ENCODE results near the gene ATG2A. TPM values are rescaled to one million over a fixed set of nuclear protein-coding genes. Genes with fewer than 3 reads are reported as not detected.

Gene ATG2A
- total RNA-seq, 2 donors from 2014 or later: 30.6 to 32.8 TPM

DNA sequence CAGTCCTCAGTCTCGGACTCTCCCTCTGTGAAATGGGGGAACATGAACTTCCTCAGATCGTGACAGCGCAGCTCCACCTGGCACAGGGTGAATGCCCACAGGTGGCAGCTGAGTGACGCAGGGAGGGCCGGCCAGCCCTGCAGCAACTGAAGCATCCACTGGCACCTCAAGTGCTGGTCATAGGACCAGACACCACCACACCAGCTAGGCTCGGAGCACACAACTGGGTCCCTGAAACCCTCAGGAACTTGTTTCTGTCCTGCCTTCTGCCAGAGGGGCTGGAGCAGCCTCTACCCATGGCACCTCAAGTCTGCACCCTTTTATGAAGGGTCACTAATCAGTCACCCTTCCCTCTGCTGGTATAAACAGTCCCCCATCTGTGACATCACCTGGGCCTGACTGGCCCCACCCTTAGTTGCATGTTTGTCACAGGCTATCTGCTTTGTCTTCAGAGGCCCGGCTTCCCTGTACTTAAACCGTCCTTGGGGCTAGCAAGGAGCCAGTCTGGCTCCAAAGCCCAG is 65.1 kb downstream of the ATG2A start:
- peak overlapping the region in 1 of 2 donors; percentile 23 for H3K9ac ChIP-seq (ENCODE audit: low read depth in 2 of 2, low read length in 2 of 2)
- no peaks in the 10 kb centered on the region for H3K9me3 ChIP-seq
- no peaks in the 10 kb centered on the region for H3K27me3 ChIP-seq
- no peak overlapping the region for H3K4me3 ChIP-seq
- intact Hi-C loops (cut with DNase I): no loop called here
- TF ChIP-seq, protein P1, sequence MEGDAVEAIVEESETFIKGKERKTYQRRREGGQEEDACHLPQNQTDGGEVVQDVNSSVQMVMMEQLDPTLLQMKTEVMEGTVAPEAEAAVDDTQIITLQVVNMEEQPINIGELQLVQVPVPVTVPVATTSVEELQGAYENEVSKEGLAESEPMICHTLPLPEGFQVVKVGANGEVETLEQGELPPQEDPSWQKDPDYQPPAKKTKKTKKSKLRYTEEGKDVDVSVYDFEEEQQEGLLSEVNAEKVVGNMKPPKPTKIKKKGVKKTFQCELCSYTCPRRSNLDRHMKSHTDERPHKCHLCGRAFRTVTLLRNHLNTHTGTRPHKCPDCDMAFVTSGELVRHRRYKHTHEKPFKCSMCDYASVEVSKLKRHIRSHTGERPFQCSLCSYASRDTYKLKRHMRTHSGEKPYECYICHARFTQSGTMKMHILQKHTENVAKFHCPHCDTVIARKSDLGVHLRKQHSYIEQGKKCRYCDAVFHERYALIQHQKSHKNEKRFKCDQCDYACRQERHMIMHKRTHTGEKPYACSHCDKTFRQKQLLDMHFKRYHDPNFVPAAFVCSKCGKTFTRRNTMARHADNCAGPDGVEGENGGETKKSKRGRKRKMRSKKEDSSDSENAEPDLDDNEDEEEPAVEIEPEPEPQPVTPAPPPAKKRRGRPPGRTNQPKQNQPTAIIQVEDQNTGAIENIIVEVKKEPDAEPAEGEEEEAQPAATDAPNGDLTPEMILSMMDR (IDR thresholded peaks at IDR 0.05): no peak
- H3K4me1 ChIP-seq: peaks cover 44% of the 10 kb centered on the region
- DNase-seq: no peak
- no peaks in the 10 kb centered on the region for H3K36me3 ChIP-seq
- H3K27ac ChIP-seq: peak overlapping the region; percentile 39

DNA sequence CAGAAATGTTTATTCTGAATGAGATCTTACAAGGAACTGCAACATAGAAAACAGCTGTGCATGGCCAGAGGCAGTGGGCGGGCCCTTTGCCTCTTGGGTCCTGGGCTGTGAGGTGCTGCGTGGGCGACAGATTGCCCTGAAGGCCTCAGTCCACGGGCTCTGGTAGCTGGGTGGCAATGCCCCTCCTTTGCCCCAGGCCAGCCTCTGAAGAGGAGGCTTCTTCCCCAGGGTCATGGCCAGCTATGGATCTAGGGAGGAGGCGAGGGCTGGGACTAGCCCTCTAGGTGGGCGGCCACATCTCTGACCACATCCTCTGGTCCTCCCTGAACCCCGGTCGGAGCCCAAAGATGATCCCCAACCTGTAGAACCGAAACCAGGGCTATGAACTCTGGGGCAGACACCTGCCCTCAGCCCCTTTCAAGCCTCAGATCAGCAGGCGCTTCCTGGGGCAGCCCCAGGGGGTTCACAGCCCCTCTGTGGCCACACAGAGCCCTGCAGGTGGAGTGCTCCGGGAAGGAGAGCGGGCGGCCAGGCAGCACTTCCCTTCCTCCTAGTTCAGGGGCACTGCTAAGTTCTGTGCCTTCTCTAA is 65.9 kb downstream of the ATG2A start:
- H3K27me3 ChIP-seq: no peaks in the 10 kb centered on the region
- H3K36me3 ChIP-seq: no peaks in the 10 kb centered on the region
- DNase-seq: no peak
- intact Hi-C loops (cut with DNase I): no loop called here
- H3K4me1 ChIP-seq: peaks cover 36% of the 10 kb centered on the region
- TF ChIP-seq, protein P1 (IDR thresholded peaks at IDR 0.05): no peak
- H3K4me3 ChIP-seq: no peak overlapping the region
- no peaks in the 10 kb centered on the region for H3K9me3 ChIP-seq
- H3K27ac ChIP-seq: peak overlapping the region; percentile 39
- peak overlapping the region; percentile 8 to 23 for H3K9ac ChIP-seq (ENCODE audit: low read depth in 2 of 2, low read length in 2 of 2)

DNA sequence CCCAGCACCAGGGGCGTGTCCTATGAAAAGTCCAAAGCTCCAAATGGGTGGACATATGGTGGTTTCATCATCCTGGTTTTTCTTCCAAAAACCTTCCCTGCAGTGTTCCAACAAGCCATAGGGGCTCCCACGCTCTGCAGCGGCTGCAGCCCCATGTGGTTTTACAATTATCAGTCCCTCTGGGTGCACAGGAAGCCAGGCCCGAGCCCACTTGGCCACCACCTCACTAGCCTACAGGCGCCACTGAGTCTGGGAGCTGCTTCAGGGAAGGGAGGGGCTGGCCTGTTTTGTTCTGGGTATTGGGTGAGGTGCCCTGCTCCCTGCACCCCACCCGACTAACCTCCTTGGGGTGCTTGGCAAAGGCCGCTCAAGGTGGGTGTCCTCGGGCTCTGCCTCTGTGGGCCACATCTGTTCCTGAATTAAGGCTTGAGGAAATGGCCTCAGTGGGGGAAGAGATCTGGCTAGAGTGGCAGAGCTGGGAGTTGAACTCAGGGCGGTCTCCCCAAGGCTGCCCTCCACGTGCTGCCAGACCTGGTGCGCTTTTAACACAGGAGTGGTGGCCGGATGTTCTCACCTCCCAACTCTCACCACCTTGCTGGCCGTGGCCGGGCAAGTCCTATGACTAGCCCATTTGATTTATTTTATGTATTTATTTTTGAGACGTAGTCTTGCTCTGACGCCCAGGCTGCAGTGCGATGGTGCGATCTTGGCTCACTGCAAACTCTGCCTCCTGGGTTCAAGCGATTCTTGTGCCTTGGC is 67.2 kb downstream of the ATG2A start:
- no peak overlapping the region for H3K4me3 ChIP-seq
- H3K27me3 ChIP-seq: no peaks in the 10 kb centered on the region
- no peak for DNase-seq
- no peaks in the 10 kb centered on the region for H3K36me3 ChIP-seq
- intact Hi-C loops (cut with DNase I): loop anchor here (5.0 to 10.0 kb wide), 3 partner anchors 148 to 268 kb away; partner anchors contain the start of genes BATF2, CDCA5, ZFPL1 and ZNHIT2
- no peaks in the 10 kb centered on the region for H3K9me3 ChIP-seq
- no peak overlapping the region for H3K9ac ChIP-seq (ENCODE audit: low read depth in 2 of 2, low read length in 2 of 2)
- TF ChIP-seq, protein P1 (IDR thresholded peaks at IDR 0.05): no peak
- H3K27ac ChIP-seq: no peak overlapping the region
- peaks cover 25% of the 10 kb centered on the region for H3K4me1 ChIP-seq

DNA sequence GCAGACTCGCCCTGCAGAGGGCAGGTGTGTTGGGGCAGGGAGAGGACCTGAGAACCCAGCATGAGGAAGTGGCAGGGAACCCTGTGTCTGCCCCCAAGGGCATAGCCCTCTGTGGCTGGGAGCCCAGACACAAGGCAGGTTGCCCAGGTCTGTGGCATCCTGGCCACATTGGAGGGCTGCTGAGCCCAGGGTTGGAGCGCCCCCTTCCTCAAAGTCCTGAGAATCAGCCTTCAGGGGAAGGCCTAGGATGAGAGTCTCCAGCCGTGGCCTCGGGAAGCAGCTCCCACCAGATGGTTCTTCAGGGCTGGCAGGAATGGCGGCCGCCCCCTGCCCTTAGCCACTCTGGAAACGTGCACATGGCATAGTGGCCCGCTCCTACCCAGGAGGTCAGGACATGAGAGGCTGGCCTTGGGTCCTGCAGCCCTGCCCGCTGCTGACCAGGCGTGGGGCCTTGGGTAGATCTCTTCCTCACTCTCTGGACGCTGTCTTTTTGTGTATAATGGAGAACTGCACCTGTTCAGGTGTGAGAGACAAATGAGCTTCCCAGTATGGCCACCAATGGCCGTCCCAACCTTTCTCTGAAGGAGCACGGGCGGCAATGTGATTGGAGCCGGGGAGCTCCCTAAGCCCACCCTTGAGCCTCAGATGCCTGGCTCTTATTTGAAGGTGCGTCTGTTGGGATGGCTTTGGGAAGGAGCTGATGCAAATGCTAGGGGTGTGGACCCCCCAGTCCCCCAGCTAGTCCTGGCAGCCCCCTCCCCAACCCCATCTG is 68.0 kb downstream of the ATG2A start:
- Histone ChIP-seq H3K27me3 (no peaks in the 10 kb centered on the region), H3K9ac (ENCODE audit: low read depth in 2 of 2, low read length in 2 of 2) (peak overlapping the region; percentile 51 to 78), H3K36me3 (no peaks in the 10 kb centered on the region), H3K4me3 (no peak overlapping the region), H3K4me1 (peaks cover 21% of the 10 kb centered on the region), H3K27ac (peak overlapping the region; percentile 76), H3K9me3 (no peaks in the 10 kb centered on the region)
- TF ChIP-seq, protein P1 (IDR thresholded peaks at IDR 0.05): no peak
- intact Hi-C loops (cut with DNase I): loop anchor here (5.0 to 10.0 kb wide), 3 partner anchors 148 to 268 kb away; partner anchors contain the start of genes BATF2, CDCA5, ZFPL1 and ZNHIT2
- peak; percentile 85 for DNase-seq

DNA sequence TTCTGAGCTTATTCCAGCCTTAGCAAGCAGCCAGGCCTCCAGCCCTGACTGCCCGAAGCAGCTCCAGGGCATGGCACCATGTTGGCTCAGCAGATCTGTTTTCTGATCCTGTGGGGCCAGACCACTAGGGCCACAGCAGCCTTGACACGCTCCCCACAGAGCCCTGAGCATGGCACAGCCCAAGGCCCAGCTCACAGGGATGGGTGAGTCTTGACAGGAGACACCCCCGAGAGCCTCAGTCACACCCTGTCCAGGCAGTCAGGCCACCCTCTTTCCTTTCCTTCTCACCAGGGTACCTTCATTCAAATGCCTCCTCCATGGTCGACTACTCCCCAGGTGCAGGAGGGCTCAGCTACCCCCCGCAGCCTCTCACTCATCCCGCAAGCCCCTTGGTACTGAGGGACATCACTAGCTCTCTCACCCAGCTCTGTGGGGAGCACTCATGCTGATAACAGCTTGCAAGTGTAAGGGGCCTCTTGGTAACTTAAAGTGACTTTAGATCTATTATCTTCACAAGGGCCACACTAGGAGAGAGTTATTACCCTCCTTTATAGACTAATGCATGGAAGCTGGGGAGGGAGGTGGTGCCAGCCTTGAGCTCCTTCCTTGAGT is 68.7 kb downstream of the ATG2A start:
- no peak overlapping the region for H3K4me3 ChIP-seq
- TF ChIP-seq, protein P1 (IDR thresholded peaks at IDR 0.05): no peak
- no peaks in the 10 kb centered on the region for H3K27me3 ChIP-seq
- intact Hi-C loops (cut with DNase I): loop anchor here (5.0 to 10.0 kb wide), 3 partner anchors 149 to 269 kb away; partner anchors contain the start of genes BATF2, CDCA5, ZFPL1 and ZNHIT2
- H3K9me3 ChIP-seq: no peaks in the 10 kb centered on the region
- H3K4me1 ChIP-seq: peaks cover 21% of the 10 kb centered on the region
- DNase-seq: no peak
- peak overlapping the region; percentile 54 to 78 for H3K9ac ChIP-seq (ENCODE audit: low read depth in 2 of 2, low read length in 2 of 2)
- H3K27ac ChIP-seq: peak overlapping the region; percentile 76
- no peaks in the 10 kb centered on the region for H3K36me3 ChIP-seq
